ENCODE measurements around the gene MSI2.

DNA sequence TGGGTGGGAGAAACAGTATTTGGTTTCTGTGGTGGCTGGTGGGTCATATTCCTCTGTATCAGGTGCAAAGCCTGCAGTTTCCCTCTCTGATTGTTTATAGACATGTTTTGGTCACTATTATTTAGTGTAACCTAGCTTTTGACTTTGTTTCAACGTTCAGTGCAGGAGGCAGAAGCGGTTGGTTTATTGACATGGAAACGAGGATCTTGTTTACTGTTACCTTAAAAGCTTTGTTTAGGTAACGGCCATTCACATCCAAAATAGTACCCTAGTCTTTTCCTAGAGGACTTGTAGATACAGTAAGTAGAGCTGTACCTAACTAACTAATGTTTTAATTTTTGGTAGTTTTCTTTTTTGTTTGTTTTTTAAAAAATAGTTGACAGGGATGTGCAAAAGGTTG, 3.5 kb downstream of the MSI2 start:
- TF ChIP-seq TAF1 (IDR thresholded peaks at IDR 0.05; ENCODE audit: borderline replicate concordance, low read depth, low read length): no peak
- TF ChIP-seq POLR2AphosphoS5 (IDR thresholded peaks at IDR 0.05; ENCODE audit: low read depth, low read length): no peak
